Measurements from ENCODE around the gene NOP56. TPM values are rescaled to one million over a fixed set of nuclear protein-coding genes. Genes with fewer than 3 reads are reported as not detected.

Gene NOP56
- total RNA-seq, 1 experiment from 2014 or later, result 582 TPM

DNA sequence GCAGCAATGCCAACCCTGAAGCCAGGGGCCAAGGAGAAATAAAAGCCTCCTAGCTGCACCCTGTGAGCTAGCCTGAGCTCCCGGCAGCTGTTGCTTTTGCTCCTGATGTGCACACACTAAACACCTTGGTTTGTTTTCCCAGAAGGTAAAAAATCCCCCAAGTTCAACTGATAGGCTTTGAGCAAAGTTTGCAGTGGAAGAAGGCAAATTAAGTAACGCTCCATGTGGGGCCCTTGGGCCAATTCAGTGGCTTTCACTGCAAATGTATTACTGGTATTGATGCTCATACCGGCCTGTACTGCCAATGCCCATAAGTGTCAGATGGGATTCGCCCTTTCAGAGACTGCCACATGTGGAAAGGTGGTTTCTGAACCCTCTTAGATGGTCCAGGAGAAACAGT lies 21.0 kb downstream of the NOP56 start:
- no peaks in the 10 kb centered on the region for H3K9me2 ChIP-seq (ENCODE audit: insufficient read depth)
- CTCF ChIA-PET, result interaction anchor here (0.6 to 1.5 kb wide), 4 partner anchors 25 to 466 kb away, joined by 3 to 4 read pairs (median 3); no protein-coding TSS in a partner anchor
- DNase-seq (ENCODE audit: low read depth, low spot score), result no peak
- TF ChIP-seq TCF7L2 (IDR thresholded peaks at IDR 0.05; ENCODE audit: borderline replicate concordance, extremely low read depth, insufficient read depth, insufficient read length) (no peak), SP1 (IDR thresholded peaks at IDR 0.05; ENCODE audit: low read depth) (no peak), CBX3 (IDR thresholded peaks at IDR 0.05; ENCODE audit: low read depth) (no peak), RAD21 (IDR thresholded peaks at IDR 0.05; ENCODE audit: low read depth) (no peak), ZFX (IDR thresholded peaks at IDR 0.05) (no peak), YY1 (IDR thresholded peaks at IDR 0.05; ENCODE audit: extremely low read depth, insufficient replicate concordance, low read depth, low read length) (no peak), POLR2A (IDR thresholded peaks at IDR 0.05; ENCODE audit: borderline replicate concordance, extremely low read depth, insufficient read depth, insufficient read length) (no peak), EGR1 (IDR thresholded peaks at IDR 0.05; ENCODE audit: low read depth) (no peak), ZNF274 (IDR thresholded peaks at IDR 0.05; ENCODE audit: low read depth, low read length) (no peak), ELF1 (IDR thresholded peaks at IDR 0.05; ENCODE audit: borderline replicate concordance, low read depth) (no peak), FOSL1 (IDR thresholded peaks at IDR 0.05; ENCODE audit: low read depth) (no peak), POLR2AphosphoS5 (IDR thresholded peaks at IDR 0.05; ENCODE audit: low read depth, low read length) (no peak)
- TF ChIP-seq, protein P1, sequence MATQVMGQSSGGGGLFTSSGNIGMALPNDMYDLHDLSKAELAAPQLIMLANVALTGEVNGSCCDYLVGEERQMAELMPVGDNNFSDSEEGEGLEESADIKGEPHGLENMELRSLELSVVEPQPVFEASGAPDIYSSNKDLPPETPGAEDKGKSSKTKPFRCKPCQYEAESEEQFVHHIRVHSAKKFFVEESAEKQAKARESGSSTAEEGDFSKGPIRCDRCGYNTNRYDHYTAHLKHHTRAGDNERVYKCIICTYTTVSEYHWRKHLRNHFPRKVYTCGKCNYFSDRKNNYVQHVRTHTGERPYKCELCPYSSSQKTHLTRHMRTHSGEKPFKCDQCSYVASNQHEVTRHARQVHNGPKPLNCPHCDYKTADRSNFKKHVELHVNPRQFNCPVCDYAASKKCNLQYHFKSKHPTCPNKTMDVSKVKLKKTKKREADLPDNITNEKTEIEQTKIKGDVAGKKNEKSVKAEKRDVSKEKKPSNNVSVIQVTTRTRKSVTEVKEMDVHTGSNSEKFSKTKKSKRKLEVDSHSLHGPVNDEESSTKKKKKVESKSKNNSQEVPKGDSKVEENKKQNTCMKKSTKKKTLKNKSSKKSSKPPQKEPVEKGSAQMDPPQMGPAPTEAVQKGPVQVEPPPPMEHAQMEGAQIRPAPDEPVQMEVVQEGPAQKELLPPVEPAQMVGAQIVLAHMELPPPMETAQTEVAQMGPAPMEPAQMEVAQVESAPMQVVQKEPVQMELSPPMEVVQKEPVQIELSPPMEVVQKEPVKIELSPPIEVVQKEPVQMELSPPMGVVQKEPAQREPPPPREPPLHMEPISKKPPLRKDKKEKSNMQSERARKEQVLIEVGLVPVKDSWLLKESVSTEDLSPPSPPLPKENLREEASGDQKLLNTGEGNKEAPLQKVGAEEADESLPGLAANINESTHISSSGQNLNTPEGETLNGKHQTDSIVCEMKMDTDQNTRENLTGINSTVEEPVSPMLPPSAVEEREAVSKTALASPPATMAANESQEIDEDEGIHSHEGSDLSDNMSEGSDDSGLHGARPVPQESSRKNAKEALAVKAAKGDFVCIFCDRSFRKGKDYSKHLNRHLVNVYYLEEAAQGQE (IDR thresholded peaks at IDR 0.05; ENCODE audit: low read depth), result no peak
- TF ChIP-seq, protein P2, sequence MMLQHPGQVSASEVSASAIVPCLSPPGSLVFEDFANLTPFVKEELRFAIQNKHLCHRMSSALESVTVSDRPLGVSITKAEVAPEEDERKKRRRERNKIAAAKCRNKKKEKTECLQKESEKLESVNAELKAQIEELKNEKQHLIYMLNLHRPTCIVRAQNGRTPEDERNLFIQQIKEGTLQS (IDR thresholded peaks at IDR 0.05), result no peak
- TF ChIP-seq, protein P3, sequence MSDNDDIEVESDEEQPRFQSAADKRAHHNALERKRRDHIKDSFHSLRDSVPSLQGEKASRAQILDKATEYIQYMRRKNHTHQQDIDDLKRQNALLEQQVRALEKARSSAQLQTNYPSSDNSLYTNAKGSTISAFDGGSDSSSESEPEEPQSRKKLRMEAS (IDR thresholded peaks at IDR 0.05), result no peak
- no peaks in the 10 kb centered on the region for H3K9me3 ChIP-seq (ENCODE audit: control insufficient read depth in 1 of 2, insufficient read depth in 1 of 2, low read depth in 1 of 2, low read length in 2 of 2)
- no peak overlapping the region for H3K9ac ChIP-seq (ENCODE audit: low read length)
- RAD21 ChIA-PET (ENCODE audit: low non-redundant PET in 1 of 2, low total read pairs in 2 of 2, uncharacterized antibody in 2 of 2, unreplicated experiment in 2 of 2), result no interaction called here
- H3K4me1 ChIP-seq (ENCODE audit: control insufficient read depth in 1 of 2, insufficient read depth in 2 of 2, low read length in 2 of 2), result no peaks in the 10 kb centered on the region
- no peak overlapping the region for H3K27ac ChIP-seq (ENCODE audit: low read depth, low read length)
- POLR2A ChIA-PET, result no interaction called here
- no peaks in the 10 kb centered on the region for H3K27me3 ChIP-seq (ENCODE audit: insufficient read depth, low read length)
- intact Hi-C loops (cut with micrococcal nuclease), result loop anchor here (10.0 kb wide), 1 partner anchor 469 kb away; no protein-coding TSS in a partner anchor
- H4K20me1 ChIP-seq (ENCODE audit: insufficient read depth), result no peaks in the 10 kb centered on the region
- no peak overlapping the region for H3K4me3 ChIP-seq (replicated peaks in 1 of 2; ENCODE audit: low read depth in 1 of 2, low read length in 2 of 2)
- no peaks in the 10 kb centered on the region for H3K36me3 ChIP-seq (ENCODE audit: control insufficient read depth in 1 of 2, insufficient read depth in 2 of 2, low read length in 2 of 2)
- H3K4me2 ChIP-seq (ENCODE audit: low read length), result no peak overlapping the region
- no peak overlapping the region for H2AFZ ChIP-seq (ENCODE audit: low read depth, low read length, poor library complexity, severe bottlenecking)
- no TSS peak for BruUV-seq (replicated peaks)
- no peaks in the 10 kb centered on the region for H3K79me2 ChIP-seq (ENCODE audit: insufficient read depth, low read length)
- no peak for ATAC-seq
